ENCODE results near the gene PLB1. TPM values are rescaled to one million over a fixed set of nuclear protein-coding genes. Genes with fewer than 3 reads are reported as not detected.
A peak's percentile ranks its signal among the peaks of the same experiment; 100 is the strongest.

The PLB1 gene
- total and polyA plus RNA-seq, 2 experiments from 2014 or later, result 0.11 to 0.44 TPM

- H3K36me3 ChIP-seq (ENCODE audit: low read depth), result no peaks in the 10 kb centered on the region
- H3K4me2 ChIP-seq (ENCODE audit: unreplicated experiment), result no peak overlapping the region
- H3K9me3 ChIP-seq (ENCODE audit: low read depth), result peaks cover 6% of the 10 kb centered on the region
- H2AFZ ChIP-seq, result no peak overlapping the region
- in situ Hi-C loops (cut with MboI), result no loop called here
- H3K4me3 ChIP-seq, result no peak overlapping the region
- no peaks in the 10 kb centered on the region for H3K9me2 ChIP-seq (ENCODE audit: insufficient read depth)
- no peak for DNase-seq
- peaks cover 5% of the 10 kb centered on the region for H3K4me1 ChIP-seq (ENCODE audit: insufficient read depth)
- H4K20me1 ChIP-seq (ENCODE audit: insufficient read depth), result no peaks in the 10 kb centered on the region
- WGBS, 2 experiments (ENCODE audit: low coverage in 1 of 2, low lambda C conversion rate in 2 of 2, missing lambda C conversion rate in 2 of 2), result 61% methylated on average over 8 of the region's 8 CpGs
- no peaks in the 10 kb centered on the region for H3F3A ChIP-seq (ENCODE audit: insufficient read depth)
- H3K27me3 ChIP-seq (replicated peaks; ENCODE audit: insufficient read depth), result no peaks in the 10 kb centered on the region
- no peak for TF ChIP-seq EZH2 (IDR thresholded peaks at IDR 0.05; ENCODE audit: insufficient read depth, poor library complexity, severe bottlenecking)
- TF ChIP-seq EZH2phosphoT487 (IDR thresholded peaks at IDR 0.05; ENCODE audit: insufficient read depth, low read depth), result no peak
- H3K79me2 ChIP-seq (ENCODE audit: insufficient read depth), result no peaks in the 10 kb centered on the region
- no peak overlapping the region for H3K9ac ChIP-seq
- H3K27ac ChIP-seq, result no peak overlapping the region
Measured at GRCh38 chr2:28465148-28465885, 30.5 kb upstream of the PLB1 start.

- Histone ChIP-seq H3K4me3 (no peak overlapping the region), H3K36me3 (ENCODE audit: low read depth) (no peaks in the 10 kb centered on the region), H3K9me2 (ENCODE audit: insufficient read depth) (no peaks in the 10 kb centered on the region), H3K27me3 (replicated peaks; ENCODE audit: insufficient read depth) (no peaks in the 10 kb centered on the region), H3K4me1 (ENCODE audit: insufficient read depth) (peaks cover 5% of the 10 kb centered on the region), H2AFZ (no peak overlapping the region), H3K27ac (no peak overlapping the region), H3K4me2 (ENCODE audit: unreplicated experiment) (peak overlapping the region; percentile 24), H3K9ac (no peak overlapping the region), H4K20me1 (ENCODE audit: insufficient read depth) (no peaks in the 10 kb centered on the region), H3K9me3 (ENCODE audit: low read depth) (no peaks in the 10 kb centered on the region), H3K79me2 (ENCODE audit: insufficient read depth) (no peaks in the 10 kb centered on the region), H3F3A (ENCODE audit: insufficient read depth) (no peaks in the 10 kb centered on the region)
- peak; percentile 76 for DNase-seq
- in situ Hi-C loops (cut with MboI), result no loop called here
- no peak for TF ChIP-seq EZH2 (IDR thresholded peaks at IDR 0.05; ENCODE audit: insufficient read depth, poor library complexity, severe bottlenecking)
- no peak for TF ChIP-seq EZH2phosphoT487 (IDR thresholded peaks at IDR 0.05; ENCODE audit: insufficient read depth, low read depth)
Measured at GRCh38 chr2:28469304-28469703, 26.6 kb upstream of the PLB1 start.

GRCh38 chr2:28469947-28470535 is 25.8 kb upstream of the PLB1 start:
- H3K9me3 ChIP-seq (ENCODE audit: low read depth), result no peaks in the 10 kb centered on the region
- H3K4me1 ChIP-seq (ENCODE audit: insufficient read depth), result peaks cover 5% of the 10 kb centered on the region
- no peaks in the 10 kb centered on the region for H3F3A ChIP-seq (ENCODE audit: insufficient read depth)
- TF ChIP-seq EZH2phosphoT487 (IDR thresholded peaks at IDR 0.05; ENCODE audit: insufficient read depth, low read depth) (no peak), EZH2 (IDR thresholded peaks at IDR 0.05; ENCODE audit: insufficient read depth, poor library complexity, severe bottlenecking) (no peak)
- H3K27ac ChIP-seq, result no peak overlapping the region
- H3K4me2 ChIP-seq (ENCODE audit: unreplicated experiment), result peak overlapping the region; percentile 24
- WGBS, 2 experiments (ENCODE audit: low coverage in 1 of 2, low lambda C conversion rate in 2 of 2, missing lambda C conversion rate in 2 of 2), result 64 to 70% methylated on average over 4 of the region's 4 CpGs
- no peaks in the 10 kb centered on the region for H3K27me3 ChIP-seq (replicated peaks; ENCODE audit: insufficient read depth)
- H3K9ac ChIP-seq, result no peak overlapping the region
- no peaks in the 10 kb centered on the region for H3K79me2 ChIP-seq (ENCODE audit: insufficient read depth)
- H2AFZ ChIP-seq, result no peak overlapping the region
- H3K4me3 ChIP-seq, result no peak overlapping the region
- no peaks in the 10 kb centered on the region for H4K20me1 ChIP-seq (ENCODE audit: insufficient read depth)
- no peaks in the 10 kb centered on the region for H3K36me3 ChIP-seq (ENCODE audit: low read depth)
- no peak for DNase-seq
- no peaks in the 10 kb centered on the region for H3K9me2 ChIP-seq (ENCODE audit: insufficient read depth)
- in situ Hi-C loops (cut with MboI), result no loop called here

- Histone ChIP-seq H3K9ac (no peak overlapping the region), H3K4me1 (ENCODE audit: insufficient read depth) (peaks cover 5% of the 10 kb centered on the region), H2AFZ (no peak overlapping the region), H3K9me3 (ENCODE audit: low read depth) (no peaks in the 10 kb centered on the region), H3K36me3 (ENCODE audit: low read depth) (no peaks in the 10 kb centered on the region), H3F3A (ENCODE audit: insufficient read depth) (no peaks in the 10 kb centered on the region), H3K27me3 (replicated peaks; ENCODE audit: insufficient read depth) (no peaks in the 10 kb centered on the region), H3K4me3 (no peak overlapping the region), H3K27ac (no peak overlapping the region), H4K20me1 (ENCODE audit: insufficient read depth) (no peaks in the 10 kb centered on the region), H3K9me2 (ENCODE audit: insufficient read depth) (no peaks in the 10 kb centered on the region), H3K79me2 (ENCODE audit: insufficient read depth) (no peaks in the 10 kb centered on the region), H3K4me2 (ENCODE audit: unreplicated experiment) (no peak overlapping the region)
- 51 to 60% methylated on average over 4 of the region's 4 CpGs for WGBS, 2 experiments (ENCODE audit: low coverage in 1 of 2, low lambda C conversion rate in 2 of 2, missing lambda C conversion rate in 2 of 2)
- in situ Hi-C loops (cut with MboI), result no loop called here
- DNase-seq, result no peak
- TF ChIP-seq EZH2 (IDR thresholded peaks at IDR 0.05; ENCODE audit: insufficient read depth, poor library complexity, severe bottlenecking), result no peak
- no peak for TF ChIP-seq EZH2phosphoT487 (IDR thresholded peaks at IDR 0.05; ENCODE audit: insufficient read depth, low read depth)
Measured at GRCh38 chr2:28470759-28471158, 25.1 kb upstream of the PLB1 start.
